ENCODE measurements around the gene EZH1. TPM values are rescaled to one million over a fixed set of nuclear protein-coding genes. Genes with fewer than 3 reads are reported as not detected.

The EZH1 gene
- total RNA-seq, 1 donor from 2014 or later, result 32.2 TPM

DNA sequence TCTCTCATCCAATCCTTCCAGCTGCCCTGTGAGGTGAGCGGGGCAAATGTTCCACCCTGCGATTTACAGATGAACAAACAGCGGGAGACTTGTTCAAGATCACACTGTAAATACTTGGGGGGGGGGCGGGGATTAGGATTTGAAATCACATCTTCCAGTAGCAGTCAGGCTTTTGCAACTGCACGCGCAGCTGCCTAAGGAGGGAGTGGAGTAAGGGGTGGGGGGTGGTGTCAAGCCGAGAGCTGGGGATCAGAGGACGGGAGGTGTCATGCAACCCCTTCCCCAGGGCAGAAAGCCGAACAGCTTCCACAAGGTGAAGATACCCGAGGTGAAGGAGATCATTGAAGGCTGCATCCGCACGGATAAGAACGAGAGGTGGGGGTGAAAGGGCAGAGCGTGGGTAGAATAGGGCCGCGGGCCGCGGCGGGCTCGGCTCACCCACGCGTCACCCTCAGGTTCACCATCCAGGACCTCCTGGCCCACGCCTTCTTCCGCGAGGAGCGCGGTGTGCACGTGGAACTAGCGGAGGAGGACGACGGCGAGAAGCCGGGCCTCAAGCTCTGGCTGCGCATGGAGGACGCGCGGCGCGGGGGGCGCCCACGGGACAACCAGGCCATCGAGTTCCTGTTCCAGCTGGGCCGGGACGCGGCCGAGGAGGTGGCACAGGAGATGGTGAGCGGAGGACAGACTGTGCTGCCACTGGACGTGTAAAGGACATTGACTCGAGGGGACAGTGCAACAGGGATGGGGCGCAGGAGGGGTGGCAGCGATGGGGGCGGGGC lies 40.2 kb upstream of the EZH1 start:
- Mint-ChIP-seq H3K36me3 (ENCODE audit: unreplicated experiment) (peaks cover 8% of the 10 kb centered on the region), H3K27me3 (ENCODE audit: unreplicated experiment) (peaks cover 19% of the 10 kb centered on the region)

DNA sequence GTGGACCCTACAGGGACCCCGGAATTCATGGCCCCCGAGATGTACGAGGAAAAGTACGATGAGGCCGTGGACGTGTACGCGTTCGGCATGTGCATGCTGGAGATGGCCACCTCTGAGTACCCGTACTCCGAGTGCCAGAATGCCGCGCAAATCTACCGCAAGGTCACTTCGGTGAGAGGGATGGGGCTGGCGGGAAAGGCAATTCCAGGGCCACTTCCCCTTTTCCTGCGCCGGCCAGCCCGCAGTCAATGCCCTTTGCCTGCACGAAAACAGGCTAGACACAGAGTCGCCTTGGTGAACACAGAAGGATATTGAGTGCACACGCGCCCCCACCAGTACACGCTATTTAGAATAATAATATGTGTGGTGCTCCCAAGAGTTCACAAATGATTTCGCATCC lies 39.6 kb upstream of the EZH1 start:
- TF ChIP-seq, protein P1, sequence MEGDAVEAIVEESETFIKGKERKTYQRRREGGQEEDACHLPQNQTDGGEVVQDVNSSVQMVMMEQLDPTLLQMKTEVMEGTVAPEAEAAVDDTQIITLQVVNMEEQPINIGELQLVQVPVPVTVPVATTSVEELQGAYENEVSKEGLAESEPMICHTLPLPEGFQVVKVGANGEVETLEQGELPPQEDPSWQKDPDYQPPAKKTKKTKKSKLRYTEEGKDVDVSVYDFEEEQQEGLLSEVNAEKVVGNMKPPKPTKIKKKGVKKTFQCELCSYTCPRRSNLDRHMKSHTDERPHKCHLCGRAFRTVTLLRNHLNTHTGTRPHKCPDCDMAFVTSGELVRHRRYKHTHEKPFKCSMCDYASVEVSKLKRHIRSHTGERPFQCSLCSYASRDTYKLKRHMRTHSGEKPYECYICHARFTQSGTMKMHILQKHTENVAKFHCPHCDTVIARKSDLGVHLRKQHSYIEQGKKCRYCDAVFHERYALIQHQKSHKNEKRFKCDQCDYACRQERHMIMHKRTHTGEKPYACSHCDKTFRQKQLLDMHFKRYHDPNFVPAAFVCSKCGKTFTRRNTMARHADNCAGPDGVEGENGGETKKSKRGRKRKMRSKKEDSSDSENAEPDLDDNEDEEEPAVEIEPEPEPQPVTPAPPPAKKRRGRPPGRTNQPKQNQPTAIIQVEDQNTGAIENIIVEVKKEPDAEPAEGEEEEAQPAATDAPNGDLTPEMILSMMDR (IDR thresholded peaks at IDR 0.05; ENCODE audit: partially characterized antibody, unreplicated experiment), result no peak
- Mint-ChIP-seq H3K36me3 (ENCODE audit: unreplicated experiment) (peaks cover 5% of the 10 kb centered on the region), H3K27me3 (ENCODE audit: unreplicated experiment) (peaks cover 19% of the 10 kb centered on the region), H3K9me3 (ENCODE audit: unreplicated experiment) (peaks cover 10% of the 10 kb centered on the region), H3K27ac (ENCODE audit: unreplicated experiment) (no peak overlapping the region), H3K4me3 (ENCODE audit: unreplicated experiment) (no peak overlapping the region), H3K4me1 (ENCODE audit: low read depth, unreplicated experiment) (no peaks in the 10 kb centered on the region)
- DNase-seq, result no peak

More for the DNA sequence above, 40.2 kb upstream of the EZH1 start:
- Mint-ChIP-seq H3K4me1 (ENCODE audit: low read depth, unreplicated experiment) (no peaks in the 10 kb centered on the region), H3K9me3 (ENCODE audit: unreplicated experiment) (peaks cover 10% of the 10 kb centered on the region), H3K4me3 (ENCODE audit: unreplicated experiment) (no peak overlapping the region), H3K27ac (ENCODE audit: unreplicated experiment) (no peak overlapping the region)
- TF ChIP-seq, protein P1 (IDR thresholded peaks at IDR 0.05; ENCODE audit: partially characterized antibody, unreplicated experiment), result no peak
- no peak for DNase-seq

DNA sequence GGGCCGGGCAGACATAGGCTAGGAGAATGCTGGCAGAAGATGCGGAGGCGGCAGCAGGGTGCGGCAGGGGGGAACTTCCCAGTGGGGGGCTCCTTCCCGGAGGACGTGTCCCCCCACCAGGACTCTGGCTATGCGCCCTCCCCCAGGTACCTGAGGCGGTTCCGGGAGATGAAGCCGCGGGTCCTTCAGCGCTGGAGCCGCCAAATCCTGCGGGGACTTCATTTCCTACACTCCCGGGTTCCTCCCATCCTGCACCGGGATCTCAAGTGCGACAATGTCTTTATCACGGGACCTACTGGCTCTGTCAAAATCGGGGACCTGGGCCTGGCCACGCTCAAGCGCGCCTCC lies 38.9 kb upstream of the EZH1 start:
- Mint-ChIP-seq H3K27ac (ENCODE audit: unreplicated experiment) (no peak overlapping the region), H3K4me1 (ENCODE audit: low read depth, unreplicated experiment) (no peaks in the 10 kb centered on the region), H3K4me3 (ENCODE audit: unreplicated experiment) (no peak overlapping the region), H3K36me3 (ENCODE audit: unreplicated experiment) (peaks cover 5% of the 10 kb centered on the region), H3K9me3 (ENCODE audit: unreplicated experiment) (peaks cover 10% of the 10 kb centered on the region), H3K27me3 (ENCODE audit: unreplicated experiment) (peaks cover 19% of the 10 kb centered on the region)
- DNase-seq, result no peak
- TF ChIP-seq, protein P1 (IDR thresholded peaks at IDR 0.05; ENCODE audit: partially characterized antibody, unreplicated experiment), result no peak

DNA sequence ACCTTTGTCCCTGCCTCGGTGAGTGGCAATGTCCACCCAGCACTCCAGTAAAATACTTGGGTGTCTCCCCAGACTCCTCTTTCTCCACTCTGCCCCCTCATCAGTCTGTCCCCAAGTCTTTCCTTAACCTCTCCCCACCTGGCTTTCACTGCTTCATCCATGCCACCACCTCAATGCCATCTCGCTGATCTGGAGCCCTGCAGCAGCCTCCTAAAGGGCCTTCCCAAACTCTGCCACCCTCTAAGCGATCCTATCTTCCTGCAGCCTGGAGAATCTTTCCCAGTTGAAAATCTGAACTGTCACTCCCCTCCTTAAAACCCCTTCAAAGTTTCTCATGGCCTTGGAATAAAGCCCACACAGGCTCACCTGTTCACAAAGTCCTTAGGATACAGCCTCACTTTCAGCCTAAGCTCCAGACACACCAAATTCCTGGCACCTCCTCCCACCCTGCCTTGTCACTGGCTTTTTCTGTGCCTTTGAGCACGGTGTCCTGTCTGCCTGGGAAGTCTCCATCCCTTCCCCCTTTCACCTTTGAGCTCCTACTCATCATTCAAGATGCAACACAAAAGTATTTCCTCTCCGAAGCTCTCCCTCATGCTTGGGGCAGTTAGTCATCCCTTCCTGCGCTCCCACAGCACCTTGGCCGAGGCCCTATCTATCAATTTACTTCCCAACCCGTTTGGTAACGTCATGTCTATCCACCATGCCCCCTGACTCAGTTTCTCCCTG lies 38.4 kb upstream of the EZH1 start:
- H3K27ac Mint-ChIP-seq (ENCODE audit: unreplicated experiment), result no peak overlapping the region
- peaks cover 10% of the 10 kb centered on the region for H3K9me3 Mint-ChIP-seq (ENCODE audit: unreplicated experiment)
- no peak for DNase-seq
- H3K27me3 Mint-ChIP-seq (ENCODE audit: unreplicated experiment), result peaks cover 19% of the 10 kb centered on the region
- H3K4me1 Mint-ChIP-seq (ENCODE audit: low read depth, unreplicated experiment), result no peaks in the 10 kb centered on the region
- H3K4me3 Mint-ChIP-seq (ENCODE audit: unreplicated experiment), result peak overlapping the region; percentile 39
- TF ChIP-seq, protein P1 (IDR thresholded peaks at IDR 0.05; ENCODE audit: partially characterized antibody, unreplicated experiment), result no peak
- H3K36me3 Mint-ChIP-seq (ENCODE audit: unreplicated experiment), result peaks cover 5% of the 10 kb centered on the region

Data from glutamatergic neuron (in vitro differentiated cells).